T-helper 17 cell (primary cell): Measurements from ENCODE around the gene MYMX. TPM values are rescaled to one million over a fixed set of nuclear protein-coding genes. Genes with fewer than 3 reads are reported as not detected.
A peak's percentile ranks its signal among the peaks of the same experiment; 100 is the strongest.

Source experiments
- ATAC-seq: fragments of 150-1000 bp; cut with Tn5 transposase; 2 replicates; pipeline ENCODE4 v1.10.0; 2021; ENCODE audit warnings: mild to moderate bottlenecking, moderate library complexity
- DNase-seq, 3 donors: peaks; one replicate each; pipeline versions ENCODE4 v3.0.0 to v3.0.0-alpha.2; 2020 to 2021
- H3K9me3 ChIP-seq: one replicate; pipeline ENCODE4 v1.7.0; 2013; ENCODE audit warnings: low read length, mild to moderate bottlenecking; ENCODE audit not compliant: control insufficient read depth, poor library complexity, severe bottlenecking
- H3K27ac Mint-ChIP-seq: one replicate; pipeline ENCODE4 v1.8.0; 2022; ENCODE audit warnings: mild to moderate bottlenecking, moderate library complexity, mixed read lengths
- H3K27me3 Mint-ChIP-seq: one replicate; pipeline ENCODE4 v1.8.0; 2022; ENCODE audit warnings: mixed read lengths
- H3K36me3 Mint-ChIP-seq: one replicate; pipeline ENCODE4 v1.8.0; 2022; ENCODE audit warnings: low read depth, mixed read lengths
- H3K4me1 Mint-ChIP-seq: one replicate; pipeline ENCODE4 v1.8.0; 2022; ENCODE audit warnings: mild to moderate bottlenecking, mixed read lengths
- H3K4me3 Mint-ChIP-seq: one replicate; pipeline ENCODE4 v1.8.0; 2022; ENCODE audit warnings: mild to moderate bottlenecking, moderate library complexity, mixed read lengths
- total RNA-seq, 4 donors: library from RNA in 2 of 4; stranded (reverse) in 2 of 4; gene quantifications; one replicate each; pipeline ENCODE4 v1.2.3 and lab custom pipeline; 2022 to 2026

Gene MYMX
- total RNA-seq, 2 donors from 2014 or later: not detected

DNA sequence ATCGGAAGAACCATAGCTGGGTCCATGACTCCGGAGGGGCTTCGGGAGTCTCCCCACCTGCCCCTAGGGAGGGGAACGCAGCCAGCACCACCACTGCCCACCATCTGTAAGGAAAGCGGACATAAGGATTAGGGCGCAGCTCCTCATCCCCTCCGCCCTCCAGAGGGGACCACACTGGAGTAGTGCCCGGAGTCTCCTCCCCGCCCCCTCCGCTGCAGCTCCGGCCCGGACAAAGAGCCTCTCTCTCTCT is 40.0 kb downstream of the MYMX start:
- peak overlapping the region; percentile 94 for H3K4me3 Mint-ChIP-seq
- H3K27ac Mint-ChIP-seq: peak overlapping the region; percentile 98
- DNase-seq (no peak), ATAC-seq (no peak)
- peaks cover 57% of the 10 kb centered on the region for H3K4me1 Mint-ChIP-seq
- no peaks in the 10 kb centered on the region for H3K27me3 Mint-ChIP-seq
- H3K9me3 ChIP-seq: no peaks in the 10 kb centered on the region
- peaks cover 13% of the 10 kb centered on the region for H3K36me3 Mint-ChIP-seq

DNA sequence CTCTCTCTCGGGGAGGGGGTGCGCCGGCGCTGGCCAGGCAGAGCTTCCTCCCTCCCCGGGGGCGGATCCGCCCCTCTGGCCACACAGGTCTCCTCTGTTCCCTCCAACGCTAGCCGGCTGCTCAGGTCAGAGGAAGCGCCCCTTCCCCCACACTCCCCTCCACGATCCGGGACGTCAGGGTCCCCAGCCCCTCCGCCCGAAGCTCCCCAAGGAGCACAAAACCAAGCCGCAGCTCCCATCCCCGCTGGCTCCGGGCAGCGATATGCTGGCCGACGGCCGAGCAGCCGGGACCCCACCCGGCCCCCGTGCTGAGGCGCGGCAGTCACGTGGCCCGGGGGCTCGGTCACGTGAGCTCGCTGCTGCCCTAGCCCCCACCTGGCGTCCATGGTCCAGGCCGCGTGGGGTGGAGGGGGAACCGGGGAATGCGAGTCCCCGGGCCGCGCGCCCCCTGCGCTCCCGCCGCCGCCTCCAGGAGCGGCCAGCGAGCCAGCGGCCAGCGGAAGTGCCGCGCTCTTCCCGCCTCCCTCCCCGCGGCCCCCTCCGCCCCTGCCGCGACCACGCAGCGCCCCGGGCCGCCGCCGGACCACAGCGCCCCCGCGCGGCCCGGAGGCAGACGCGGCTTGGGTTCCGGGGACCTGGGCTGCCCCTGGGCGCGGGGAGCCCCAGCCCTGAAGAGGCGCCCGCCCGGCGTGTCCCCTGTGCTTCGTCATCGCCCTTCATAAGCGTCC is 40.5 kb downstream of the MYMX start, which contains the start of gene SLC35B2:
TSS of gene SLC35B2 (minus strand) at position 504 of the 728 bp plus-strand sequence. CDS start at position 386, 118 bp downstream.
- peaks cover 54% of the 10 kb centered on the region for H3K4me1 Mint-ChIP-seq

GRCh38 chr6:44257753-44258324 is 41.1 kb downstream of the MYMX start:
- H3K4me3 Mint-ChIP-seq: peak overlapping the region; percentile 92
- no peaks in the 10 kb centered on the region for H3K27me3 Mint-ChIP-seq
- DNase-seq: no peak
- H3K4me1 Mint-ChIP-seq: peaks cover 58% of the 10 kb centered on the region
- peak; percentile 7 for ATAC-seq
- H3K36me3 Mint-ChIP-seq: peaks cover 13% of the 10 kb centered on the region
- peak overlapping the region; percentile 98 for H3K27ac Mint-ChIP-seq
- H3K9me3 ChIP-seq: no peaks in the 10 kb centered on the region

More for the DNA sequence above, 40.5 kb downstream of the MYMX start, which contains the start of gene SLC35B2:
- H3K9me3 ChIP-seq: no peaks in the 10 kb centered on the region
- ATAC-seq: peak; percentile 78
- peak within 1 kb of the TSS; percentile 94 for H3K4me3 Mint-ChIP-seq
- no peaks in the 10 kb centered on the region for H3K27me3 Mint-ChIP-seq
- H3K36me3 Mint-ChIP-seq: peaks cover 13% of the 10 kb centered on the region
- peak; percentile 59 to 65 (median 65) for DNase-seq
- H3K27ac Mint-ChIP-seq: peak within 1 kb of the TSS; percentile 98

- ATAC-seq: no peak
- no peak for DNase-seq
- Mint-ChIP-seq H3K27ac (peak overlapping the region; percentile 98), H3K4me1 (peaks cover 59% of the 10 kb centered on the region), H3K36me3 (peaks cover 13% of the 10 kb centered on the region), H3K27me3 (no peaks in the 10 kb centered on the region), H3K4me3 (peak overlapping the region; percentile 92)
- no peaks in the 10 kb centered on the region for H3K9me3 ChIP-seq
Observed at GRCh38 chr6:44258325-44258863, 41.7 kb downstream of the MYMX start.

DNA sequence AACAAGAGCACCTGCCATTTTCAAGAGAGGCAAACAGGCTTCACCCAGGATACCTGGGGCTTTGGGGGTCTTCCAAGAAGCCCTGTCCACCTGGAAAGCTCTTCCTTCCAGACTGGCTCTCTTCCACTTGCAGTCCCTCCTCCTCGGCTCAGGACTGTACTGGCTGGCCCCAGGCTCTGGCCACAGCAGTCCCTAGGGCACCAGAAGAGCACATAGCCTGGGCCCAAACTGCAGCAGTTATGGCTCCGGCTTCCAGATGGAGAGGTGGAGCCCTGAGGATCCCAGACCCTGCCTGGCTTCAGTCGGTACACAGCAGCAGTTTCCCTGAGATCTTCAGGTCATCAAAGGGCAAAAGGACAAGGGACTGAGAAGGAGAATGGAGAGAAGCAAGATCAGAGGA is 42.2 kb downstream of the MYMX start:
- Mint-ChIP-seq H3K27ac (peak overlapping the region; percentile 98), H3K27me3 (no peaks in the 10 kb centered on the region), H3K4me3 (peak overlapping the region; percentile 92), H3K36me3 (peaks cover 13% of the 10 kb centered on the region), H3K4me1 (peaks cover 62% of the 10 kb centered on the region)
- no peak for ATAC-seq
- no peak for DNase-seq
- no peaks in the 10 kb centered on the region for H3K9me3 ChIP-seq

- Mint-ChIP-seq H3K36me3 (peaks cover 10% of the 10 kb centered on the region), H3K4me1 (peaks cover 61% of the 10 kb centered on the region), H3K27me3 (no peaks in the 10 kb centered on the region), H3K27ac (peak overlapping the region; percentile 98), H3K4me3 (peak overlapping the region; percentile 25)
- ATAC-seq: no peak
- no peak for DNase-seq
- H3K9me3 ChIP-seq: no peaks in the 10 kb centered on the region
Observed at GRCh38 chr6:44260011-44260410, 43.3 kb downstream of the MYMX start.

DNA sequence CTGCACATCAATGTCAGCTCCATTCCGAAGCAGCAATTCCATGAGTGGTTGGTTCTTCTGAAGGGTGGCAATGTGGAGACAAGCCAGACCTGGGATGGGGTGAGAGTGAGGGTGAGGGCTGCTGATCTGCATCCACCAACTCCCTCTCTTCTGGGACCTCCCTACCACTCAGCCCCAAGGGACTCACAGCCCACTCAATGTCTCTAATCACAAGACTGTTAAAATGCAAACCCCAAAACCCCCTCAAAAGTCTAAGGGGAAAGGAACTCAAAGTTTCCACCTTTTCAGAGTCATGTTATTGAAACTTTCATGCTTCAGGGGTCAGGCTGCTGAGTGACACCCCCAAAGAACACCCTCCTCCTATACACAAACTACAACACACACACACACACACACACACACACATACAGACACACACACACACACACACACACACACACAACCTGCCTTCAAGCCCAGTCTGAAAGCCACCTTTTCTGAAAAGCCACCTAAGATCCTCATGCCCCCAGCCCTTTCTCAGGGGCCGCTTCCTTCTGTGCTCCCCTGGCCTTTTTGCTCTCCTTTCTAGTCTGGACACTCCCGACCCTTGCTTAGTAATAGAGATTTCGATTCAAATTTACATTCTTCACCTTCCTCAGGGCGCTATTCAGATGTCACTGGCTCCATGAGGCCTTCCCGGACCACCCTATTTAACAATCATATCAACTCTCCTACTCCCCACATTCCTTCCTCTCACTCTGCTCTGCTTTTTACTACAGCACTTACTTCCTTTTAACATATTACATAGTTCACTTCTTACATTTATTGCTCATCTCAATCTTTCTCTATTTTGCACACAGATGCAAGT is 43.9 kb downstream of the MYMX start:
- ATAC-seq: no peak
- H3K27me3 Mint-ChIP-seq: no peaks in the 10 kb centered on the region
- peak overlapping the region; percentile 71 for H3K4me3 Mint-ChIP-seq
- peak overlapping the region; percentile 98 for H3K27ac Mint-ChIP-seq
- peaks cover 10% of the 10 kb centered on the region for H3K36me3 Mint-ChIP-seq
- no peak for DNase-seq
- H3K4me1 Mint-ChIP-seq: peaks cover 56% of the 10 kb centered on the region
- no peaks in the 10 kb centered on the region for H3K9me3 ChIP-seq

DNA sequence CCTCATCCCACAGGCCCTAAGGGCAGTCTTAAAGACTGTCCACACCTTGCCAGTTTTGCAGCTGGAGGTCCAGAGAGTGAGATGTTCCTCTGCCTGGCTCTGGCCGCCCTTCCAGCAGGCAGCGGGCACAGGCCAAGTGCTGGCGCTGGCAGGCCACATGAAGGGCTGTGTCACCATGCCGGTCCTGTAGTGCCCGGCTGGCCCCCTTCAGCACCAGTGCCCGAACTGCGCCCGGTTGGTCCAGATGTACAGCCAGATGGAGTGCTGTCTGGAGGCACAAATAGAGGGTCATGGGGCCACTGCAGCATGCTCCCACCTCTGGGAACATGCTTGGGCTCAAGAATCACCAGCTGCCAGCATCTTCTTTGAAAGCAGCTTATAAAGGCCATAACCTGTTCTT is 44.9 kb downstream of the MYMX start:
- peak overlapping the region; percentile 99 for H3K27ac Mint-ChIP-seq
- ATAC-seq (no peak), DNase-seq (no peak)
- H3K4me1 Mint-ChIP-seq: peaks cover 49% of the 10 kb centered on the region
- peak overlapping the region; percentile 71 for H3K4me3 Mint-ChIP-seq
- H3K27me3 Mint-ChIP-seq: no peaks in the 10 kb centered on the region
- peaks cover 10% of the 10 kb centered on the region for H3K36me3 Mint-ChIP-seq
- no peaks in the 10 kb centered on the region for H3K9me3 ChIP-seq

GRCh38 chr6:44262467-44263353 is 46.0 kb downstream of the MYMX start:
- H3K36me3 Mint-ChIP-seq: peaks cover 9% of the 10 kb centered on the region
- peak; percentile 16 for ATAC-seq
- H3K27ac Mint-ChIP-seq: peak overlapping the region; percentile 99
- H3K4me3 Mint-ChIP-seq: peak overlapping the region; percentile 98
- peaks cover 47% of the 10 kb centered on the region for H3K4me1 Mint-ChIP-seq
- DNase-seq: no peak
- no peaks in the 10 kb centered on the region for H3K9me3 ChIP-seq
- no peaks in the 10 kb centered on the region for H3K27me3 Mint-ChIP-seq

- H3K27ac Mint-ChIP-seq: peak overlapping the region; percentile 99
- ATAC-seq: peak; percentile 44
- peak overlapping the region; percentile 98 for H3K4me3 Mint-ChIP-seq
- H3K36me3 Mint-ChIP-seq: peaks cover 6% of the 10 kb centered on the region
- peaks cover 43% of the 10 kb centered on the region for H3K4me1 Mint-ChIP-seq
- H3K9me3 ChIP-seq: no peaks in the 10 kb centered on the region
- peak in 2 of 3 donors; percentile 44 to 47 for DNase-seq
- peaks cover 4% of the 10 kb centered on the region for H3K27me3 Mint-ChIP-seq
Observed at GRCh38 chr6:44263354-44264100, 46.8 kb downstream of the MYMX start.

DNA sequence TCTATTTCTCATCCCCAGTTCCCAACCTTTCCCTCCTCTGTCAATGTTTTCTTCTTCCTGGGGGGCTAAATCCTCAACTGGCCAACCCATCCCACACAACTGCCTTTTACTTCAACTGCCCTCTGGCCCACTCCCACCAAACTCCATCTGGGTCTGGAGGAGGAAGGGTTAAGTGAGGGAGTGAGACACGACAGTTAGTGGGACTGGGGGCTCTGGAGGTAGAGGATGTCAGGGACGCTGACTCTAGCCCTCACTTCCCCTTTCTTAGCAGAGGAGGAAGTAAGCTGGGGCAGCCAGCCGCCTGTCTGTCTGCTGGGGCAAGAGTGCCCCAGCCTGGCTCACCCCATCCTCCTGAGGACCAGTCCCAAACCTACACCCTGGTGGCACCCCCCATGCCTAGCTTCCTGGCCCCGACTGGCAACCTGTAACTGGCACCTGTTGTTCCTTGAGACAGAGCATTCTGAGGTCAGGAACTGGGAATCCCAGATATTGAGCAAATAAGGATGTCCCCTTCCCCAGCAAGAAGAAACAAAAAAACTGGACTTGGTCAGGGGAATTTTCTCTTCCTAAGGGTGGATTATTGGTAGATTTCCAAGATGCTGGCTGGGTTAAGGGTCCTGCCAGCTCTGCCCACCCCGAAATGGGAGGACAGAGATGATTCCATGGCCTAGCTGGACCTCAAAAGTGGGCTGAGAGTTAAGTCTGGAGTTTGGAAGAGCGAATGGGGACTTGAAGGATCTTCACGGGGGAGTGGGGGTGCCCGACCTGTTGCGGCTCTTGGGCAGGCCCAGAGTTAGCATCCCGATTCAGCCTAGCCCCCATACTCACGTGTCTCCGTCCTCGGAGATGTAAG is 47.7 kb downstream of the MYMX start:
- Mint-ChIP-seq H3K4me1 (peaks cover 41% of the 10 kb centered on the region), H3K4me3 (peak overlapping the region; percentile 98), H3K27ac (peak overlapping the region; percentile 99), H3K36me3 (peaks cover 6% of the 10 kb centered on the region), H3K27me3 (peaks cover 13% of the 10 kb centered on the region)
- DNase-seq (peak in 2 of 3 donors; percentile 30 to 31), ATAC-seq (peak; percentile 18)
- no peaks in the 10 kb centered on the region for H3K9me3 ChIP-seq
